Measurements from ENCODE around the gene RAD51C.

Gene RAD51C

DNA sequence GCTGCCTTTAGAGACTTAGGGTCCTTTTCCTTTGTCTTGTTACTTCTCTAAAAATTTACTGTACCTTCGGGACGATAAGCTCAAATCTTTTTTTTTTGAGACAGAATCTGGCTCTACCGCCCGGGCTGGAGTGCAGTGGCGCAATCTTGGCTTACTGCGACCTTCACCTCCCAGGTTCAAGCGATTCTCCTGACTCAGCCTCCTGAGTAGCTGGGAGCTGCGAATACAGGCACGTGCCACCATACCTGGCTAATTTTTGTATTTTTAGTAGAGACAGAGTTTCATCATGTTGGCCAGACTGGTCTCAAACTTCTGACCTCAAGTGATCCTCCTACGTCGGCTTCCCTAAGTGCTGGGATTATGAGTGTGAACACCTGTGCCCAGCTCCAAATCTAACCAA is 7.4 kb downstream of the RAD51C start:
- Histone ChIP-seq H3K23ac (ENCODE audit: low read length) (no peak overlapping the region), H4K8ac (ENCODE audit: low read depth, low read length) (no peak overlapping the region), H3K79me1 (ENCODE audit: low read length) (no peaks in the 10 kb centered on the region), H3K9ac (ENCODE audit: low read length) (no peak overlapping the region), H3K27me3 (ENCODE audit: insufficient read depth, low read length, poor library complexity) (no peaks in the 10 kb centered on the region), H3K4me1 (ENCODE audit: control insufficient read depth, low read depth, low read length) (no peaks in the 10 kb centered on the region), H3K18ac (ENCODE audit: low read length) (no peak overlapping the region), H2BK120ac (ENCODE audit: low read depth, low read length) (no peak overlapping the region), H3K56ac (ENCODE audit: low read length) (no peak overlapping the region), H2BK15ac (replicated peaks; ENCODE audit: low read depth) (no peak overlapping the region), H3K27ac (ENCODE audit: low read depth, low read length) (no peak overlapping the region), H3K79me2 (ENCODE audit: control insufficient read depth, insufficient read depth, low read length) (no peaks in the 10 kb centered on the region), H3K4me2 (ENCODE audit: low read length) (no peak overlapping the region), H4K5ac (ENCODE audit: low read length) (no peak overlapping the region), H3K36me3 (ENCODE audit: control insufficient read depth, insufficient read depth, low read length) (no peaks in the 10 kb centered on the region), H3K4me3 (ENCODE audit: low read length) (no peak overlapping the region), H3K4ac (ENCODE audit: low read depth, low read length) (no peak overlapping the region), H2AK5ac (ENCODE audit: low read length) (no peak overlapping the region), H2BK5ac (ENCODE audit: low read length) (no peak overlapping the region)
- WGBS (ENCODE audit: extremely low coverage, insufficient coverage, low lambda C conversion rate), result no CpG with 5 or more reads among the region's 11 CpGs
- no peak for DNase-seq

GRCh38 chr17:58702045-58702476 is 9.7 kb downstream of the RAD51C start:
- Histone ChIP-seq H3K56ac (ENCODE audit: low read length) (no peak overlapping the region), H3K79me1 (ENCODE audit: low read length) (no peaks in the 10 kb centered on the region), H3K9ac (ENCODE audit: low read length) (no peak overlapping the region), H3K4me2 (ENCODE audit: low read length) (no peak overlapping the region), H3K36me3 (ENCODE audit: control insufficient read depth, insufficient read depth, low read length) (no peaks in the 10 kb centered on the region), H3K18ac (ENCODE audit: low read length) (no peak overlapping the region), H3K4me1 (ENCODE audit: control insufficient read depth, low read depth, low read length) (no peaks in the 10 kb centered on the region), H2BK5ac (ENCODE audit: low read length) (no peak overlapping the region), H2BK120ac (ENCODE audit: low read depth, low read length) (no peak overlapping the region), H3K79me2 (ENCODE audit: control insufficient read depth, insufficient read depth, low read length) (no peaks in the 10 kb centered on the region), H2BK15ac (replicated peaks; ENCODE audit: low read depth) (no peak overlapping the region), H3K23ac (ENCODE audit: low read length) (no peak overlapping the region), H4K8ac (ENCODE audit: low read depth, low read length) (no peak overlapping the region), H3K27me3 (ENCODE audit: insufficient read depth, low read length, poor library complexity) (no peaks in the 10 kb centered on the region), H3K4ac (ENCODE audit: low read depth, low read length) (no peak overlapping the region), H3K4me3 (ENCODE audit: low read length) (no peak overlapping the region), H3K27ac (ENCODE audit: low read depth, low read length) (no peak overlapping the region), H2AK5ac (ENCODE audit: low read length) (no peak overlapping the region), H4K5ac (ENCODE audit: low read length) (no peak overlapping the region)
- DNase-seq, result no peak
- no CpG with 5 or more reads among the region's 5 CpGs for WGBS (ENCODE audit: extremely low coverage, insufficient coverage, low lambda C conversion rate)

DNA sequence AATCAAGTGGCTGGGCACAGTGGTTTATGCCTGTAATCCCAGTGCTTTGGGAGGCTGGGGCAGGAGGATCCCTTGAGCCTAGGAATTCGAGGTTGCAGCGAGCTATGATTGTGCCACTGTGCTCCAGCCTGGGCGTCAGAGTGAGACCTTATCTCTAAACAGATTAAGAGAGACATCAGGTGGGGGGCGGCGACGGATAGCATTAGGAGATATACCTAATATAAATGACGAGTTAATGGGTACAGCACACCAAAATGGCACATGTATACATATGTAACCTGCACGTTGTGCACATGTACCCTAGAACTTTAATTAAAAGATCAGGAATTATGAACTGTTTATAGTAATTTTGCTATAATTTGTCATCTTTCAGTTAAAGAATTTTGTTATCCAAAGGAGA is 10.3 kb downstream of the RAD51C start:
- H3K4me1 ChIP-seq (ENCODE audit: control insufficient read depth, low read depth, low read length), result no peaks in the 10 kb centered on the region
- H4K5ac ChIP-seq (ENCODE audit: low read length), result no peak overlapping the region
- H3K4ac ChIP-seq (ENCODE audit: low read depth, low read length), result no peak overlapping the region
- H2BK15ac ChIP-seq (replicated peaks; ENCODE audit: low read depth), result no peak overlapping the region
- no peak for DNase-seq
- WGBS (ENCODE audit: extremely low coverage, insufficient coverage, low lambda C conversion rate), result no CpG with 5 or more reads among the region's 8 CpGs
- no peak overlapping the region for H3K4me2 ChIP-seq (ENCODE audit: low read length)
- no peaks in the 10 kb centered on the region for H3K79me2 ChIP-seq (ENCODE audit: control insufficient read depth, insufficient read depth, low read length)
- no peaks in the 10 kb centered on the region for H3K36me3 ChIP-seq (ENCODE audit: control insufficient read depth, insufficient read depth, low read length)
- no peak overlapping the region for H3K9ac ChIP-seq (ENCODE audit: low read length)
- no peaks in the 10 kb centered on the region for H3K79me1 ChIP-seq (ENCODE audit: low read length)
- H3K4me3 ChIP-seq (ENCODE audit: low read length), result no peak overlapping the region
- H4K8ac ChIP-seq (ENCODE audit: low read depth, low read length), result no peak overlapping the region
- H2AK5ac ChIP-seq (ENCODE audit: low read length), result no peak overlapping the region
- no peak overlapping the region for H3K23ac ChIP-seq (ENCODE audit: low read length)
- no peak overlapping the region for H3K18ac ChIP-seq (ENCODE audit: low read length)
- H2BK120ac ChIP-seq (ENCODE audit: low read depth, low read length), result no peak overlapping the region
- no peak overlapping the region for H3K27ac ChIP-seq (ENCODE audit: low read depth, low read length)
- no peak overlapping the region for H2BK5ac ChIP-seq (ENCODE audit: low read length)
- no peak overlapping the region for H3K56ac ChIP-seq (ENCODE audit: low read length)
- no peaks in the 10 kb centered on the region for H3K27me3 ChIP-seq (ENCODE audit: insufficient read depth, low read length, poor library complexity)

DNA sequence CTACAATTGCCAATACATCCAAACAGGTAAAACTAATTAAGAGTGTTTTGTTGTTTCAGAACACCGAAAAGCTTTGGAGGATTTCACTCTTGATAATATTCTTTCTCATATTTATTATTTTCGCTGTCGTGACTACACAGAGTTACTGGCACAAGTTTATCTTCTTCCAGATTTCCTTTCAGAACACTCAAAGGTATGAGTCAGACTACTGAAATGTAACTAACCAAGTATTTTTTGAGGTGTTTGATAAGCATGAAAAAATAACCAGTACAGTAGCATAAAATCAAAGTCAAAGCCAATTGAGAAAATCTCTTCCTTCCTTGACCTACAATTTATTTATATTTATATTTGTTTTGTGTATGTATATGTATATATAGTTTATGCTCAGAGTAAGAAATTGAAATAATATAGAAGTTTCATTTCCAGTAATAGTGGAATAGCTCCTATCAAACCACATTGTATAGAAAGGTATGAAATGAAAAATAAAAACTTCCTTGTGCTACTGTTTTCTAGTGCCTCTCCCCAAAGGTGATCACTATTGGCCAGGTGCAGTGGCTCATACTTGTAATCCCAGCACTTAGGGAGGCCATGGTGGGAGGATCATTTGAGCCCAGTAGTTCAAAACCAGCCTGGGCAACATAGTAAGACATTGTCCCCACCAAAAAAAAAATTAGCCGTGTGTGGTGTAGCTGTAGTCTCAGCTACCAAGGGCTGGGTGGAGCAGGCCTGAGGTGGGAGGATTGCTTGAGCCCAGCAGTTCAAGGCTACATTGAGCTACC is 10.9 kb downstream of the RAD51C start:
- no peak overlapping the region for H4K8ac ChIP-seq (ENCODE audit: low read depth, low read length)
- H3K18ac ChIP-seq (ENCODE audit: low read length), result no peak overlapping the region
- no peak overlapping the region for H3K4me2 ChIP-seq (ENCODE audit: low read length)
- no peak overlapping the region for H3K23ac ChIP-seq (ENCODE audit: low read length)
- H3K56ac ChIP-seq (ENCODE audit: low read length), result no peak overlapping the region
- H2BK15ac ChIP-seq (replicated peaks; ENCODE audit: low read depth), result no peak overlapping the region
- H3K4me3 ChIP-seq (ENCODE audit: low read length), result no peak overlapping the region
- H2BK5ac ChIP-seq (ENCODE audit: low read length), result no peak overlapping the region
- H3K4ac ChIP-seq (ENCODE audit: low read depth, low read length), result no peak overlapping the region
- no peaks in the 10 kb centered on the region for H3K27me3 ChIP-seq (ENCODE audit: insufficient read depth, low read length, poor library complexity)
- no CpG with 5 or more reads among the region's 4 CpGs for WGBS (ENCODE audit: extremely low coverage, insufficient coverage, low lambda C conversion rate)
- H3K9ac ChIP-seq (ENCODE audit: low read length), result no peak overlapping the region
- H3K4me1 ChIP-seq (ENCODE audit: control insufficient read depth, low read depth, low read length), result no peaks in the 10 kb centered on the region
- no peak for DNase-seq
- H3K79me1 ChIP-seq (ENCODE audit: low read length), result no peaks in the 10 kb centered on the region
- no peaks in the 10 kb centered on the region for H3K79me2 ChIP-seq (ENCODE audit: control insufficient read depth, insufficient read depth, low read length)
- H2AK5ac ChIP-seq (ENCODE audit: low read length), result no peak overlapping the region
- H3K27ac ChIP-seq (ENCODE audit: low read depth, low read length), result no peak overlapping the region
- no peaks in the 10 kb centered on the region for H3K36me3 ChIP-seq (ENCODE audit: control insufficient read depth, insufficient read depth, low read length)
- H2BK120ac ChIP-seq (ENCODE audit: low read depth, low read length), result no peak overlapping the region
- no peak overlapping the region for H4K5ac ChIP-seq (ENCODE audit: low read length)

DNA sequence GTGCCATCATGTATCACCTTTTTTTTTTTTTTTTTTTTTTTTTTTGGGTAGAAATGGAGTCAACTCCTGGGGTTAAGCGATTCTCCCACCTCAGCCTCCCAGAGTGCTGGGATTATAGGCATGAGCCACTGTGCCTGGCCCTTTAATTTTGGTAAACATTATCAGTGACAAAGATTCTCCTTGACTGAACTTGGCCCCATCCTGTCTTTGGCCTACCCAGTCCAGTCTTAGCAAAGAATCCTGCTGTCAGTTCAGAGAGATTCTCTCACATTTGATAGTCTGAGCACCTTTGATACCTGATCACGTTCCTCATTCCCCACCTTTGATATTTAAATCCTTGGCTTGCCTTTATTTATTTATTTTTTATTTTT is 11.5 kb downstream of the RAD51C start:
- Histone ChIP-seq H2BK5ac (ENCODE audit: low read length) (no peak overlapping the region), H3K27ac (ENCODE audit: low read depth, low read length) (no peak overlapping the region), H3K56ac (ENCODE audit: low read length) (no peak overlapping the region), H2AK5ac (ENCODE audit: low read length) (no peak overlapping the region), H3K4me3 (ENCODE audit: low read length) (no peak overlapping the region), H3K79me1 (ENCODE audit: low read length) (no peaks in the 10 kb centered on the region), H4K5ac (ENCODE audit: low read length) (no peak overlapping the region), H2BK120ac (ENCODE audit: low read depth, low read length) (no peak overlapping the region), H3K18ac (ENCODE audit: low read length) (no peak overlapping the region), H3K4me1 (ENCODE audit: control insufficient read depth, low read depth, low read length) (no peaks in the 10 kb centered on the region), H3K79me2 (ENCODE audit: control insufficient read depth, insufficient read depth, low read length) (no peaks in the 10 kb centered on the region), H4K8ac (ENCODE audit: low read depth, low read length) (no peak overlapping the region), H3K27me3 (ENCODE audit: insufficient read depth, low read length, poor library complexity) (no peaks in the 10 kb centered on the region), H3K4ac (ENCODE audit: low read depth, low read length) (no peak overlapping the region), H3K23ac (ENCODE audit: low read length) (no peak overlapping the region), H3K4me2 (ENCODE audit: low read length) (no peak overlapping the region), H3K36me3 (ENCODE audit: control insufficient read depth, insufficient read depth, low read length) (no peaks in the 10 kb centered on the region), H2BK15ac (replicated peaks; ENCODE audit: low read depth) (no peak overlapping the region), H3K9ac (ENCODE audit: low read length) (no peak overlapping the region)
- DNase-seq, result no peak
- no CpG with 5 or more reads among the region's 2 CpGs for WGBS (ENCODE audit: extremely low coverage, insufficient coverage, low lambda C conversion rate)

Measured in mesendoderm (in vitro differentiated cells).